GM12801 (cell line): ENCODE data around the gene SLC47A1.

Experiments used
- CTCF ChIP-seq: IDR thresholded peaks from one replicate; pipeline ENCODE4 v1.5.1; 2011; ENCODE audit warnings: control low read depth; ENCODE audit not compliant: insufficient read length; ENCODE audit errors: extremely low read depth

SLC47A1 gene

GRCh38 chr17:19590451-19590850, 56.8 kb downstream of the SLC47A1 start:
- no peak for TF ChIP-seq CTCF

DNA sequence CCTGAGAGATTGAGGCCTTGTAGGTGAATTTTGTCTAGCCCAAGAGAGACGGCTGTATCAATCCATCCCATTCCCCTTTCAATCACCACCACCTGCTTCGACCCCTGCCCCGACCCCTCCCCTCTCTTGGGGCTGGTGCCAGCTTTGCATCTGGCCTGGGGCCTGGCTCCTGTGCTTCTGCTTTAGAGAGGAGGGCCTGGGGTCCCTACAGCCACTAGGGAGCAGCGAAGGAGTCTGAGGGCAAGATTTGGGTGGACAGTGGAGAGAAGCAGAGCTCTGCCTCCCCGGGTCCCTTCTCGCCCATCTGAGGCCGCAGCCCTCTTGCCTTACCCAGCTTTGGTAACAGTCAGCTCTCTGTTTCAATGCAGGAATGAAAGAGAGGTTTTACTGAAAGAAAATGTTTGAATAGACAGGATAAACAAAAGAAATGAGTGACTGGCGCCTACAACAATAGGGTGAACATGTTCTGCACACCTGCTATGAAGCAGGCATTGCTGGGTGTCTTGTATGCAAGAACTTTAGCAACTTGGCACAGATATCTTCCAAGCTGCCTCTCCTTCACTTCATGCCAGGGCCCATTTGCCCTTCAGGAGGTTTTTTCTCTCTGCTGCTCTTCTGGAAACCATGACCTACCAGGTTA, 57.4 kb downstream of the SLC47A1 start:
- no peak for TF ChIP-seq CTCF

DNA sequence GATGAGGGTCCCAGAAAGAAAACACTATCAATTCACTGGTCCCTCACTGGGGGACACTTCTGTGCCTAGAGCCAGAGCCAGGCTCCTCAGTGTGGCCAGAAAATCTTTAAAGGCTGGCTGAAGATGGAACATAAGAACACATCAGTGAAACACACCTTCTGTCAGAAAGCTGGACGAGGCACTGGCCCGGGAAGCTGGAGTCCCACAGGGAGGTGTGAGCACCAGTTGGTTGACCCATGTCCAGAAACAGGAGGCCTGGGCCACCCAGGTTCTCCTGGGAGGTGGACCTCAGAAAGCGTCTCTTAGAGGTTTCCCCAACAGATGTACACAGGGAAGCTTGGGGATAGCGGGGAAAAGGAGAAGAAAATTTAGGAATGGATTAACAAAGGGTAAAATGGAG, 58.7 kb downstream of the SLC47A1 start:
- TF ChIP-seq CTCF: no peak

- no peak for TF ChIP-seq CTCF
Observed at GRCh38 chr17:19596869-19597268, 63.2 kb downstream of the SLC47A1 start.

DNA sequence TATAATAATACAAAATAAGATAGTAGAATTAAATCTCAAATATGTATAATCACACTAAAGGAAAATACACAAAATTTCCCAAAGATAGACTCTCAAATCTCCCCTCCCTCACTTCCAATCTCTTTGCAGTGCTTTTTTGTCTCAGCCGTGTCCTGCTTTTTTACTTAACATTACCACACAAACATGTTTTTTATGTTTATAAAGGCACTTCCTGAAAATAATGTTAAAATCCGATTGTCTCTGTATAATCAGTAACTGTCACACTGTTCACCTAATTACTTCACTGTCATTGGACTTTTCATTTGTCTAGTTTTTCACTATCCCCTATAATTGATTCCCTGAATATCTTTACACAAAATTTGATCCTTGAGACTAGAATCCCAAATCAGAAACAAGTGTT, 76.7 kb downstream of the SLC47A1 start:
- no peak for TF ChIP-seq CTCF

GRCh38 chr17:19610879-19611278, 77.2 kb downstream of the SLC47A1 start:
- TF ChIP-seq CTCF: no peak

- TF ChIP-seq CTCF: no peak
Observed at GRCh38 chr17:19613979-19614378, 80.3 kb downstream of the SLC47A1 start.
